HG02852 (cell line): ENCODE results near the gene IARS1.

Experiments
- ATAC-seq: cut with Tn5 transposase; IDR thresholded peaks from one replicate; pipeline ENCODE4 v1.9.1; 2021; ENCODE audit warnings: mild to moderate bottlenecking, moderate library complexity; ENCODE audit not compliant: unreplicated experiment

IARS1 gene

DNA sequence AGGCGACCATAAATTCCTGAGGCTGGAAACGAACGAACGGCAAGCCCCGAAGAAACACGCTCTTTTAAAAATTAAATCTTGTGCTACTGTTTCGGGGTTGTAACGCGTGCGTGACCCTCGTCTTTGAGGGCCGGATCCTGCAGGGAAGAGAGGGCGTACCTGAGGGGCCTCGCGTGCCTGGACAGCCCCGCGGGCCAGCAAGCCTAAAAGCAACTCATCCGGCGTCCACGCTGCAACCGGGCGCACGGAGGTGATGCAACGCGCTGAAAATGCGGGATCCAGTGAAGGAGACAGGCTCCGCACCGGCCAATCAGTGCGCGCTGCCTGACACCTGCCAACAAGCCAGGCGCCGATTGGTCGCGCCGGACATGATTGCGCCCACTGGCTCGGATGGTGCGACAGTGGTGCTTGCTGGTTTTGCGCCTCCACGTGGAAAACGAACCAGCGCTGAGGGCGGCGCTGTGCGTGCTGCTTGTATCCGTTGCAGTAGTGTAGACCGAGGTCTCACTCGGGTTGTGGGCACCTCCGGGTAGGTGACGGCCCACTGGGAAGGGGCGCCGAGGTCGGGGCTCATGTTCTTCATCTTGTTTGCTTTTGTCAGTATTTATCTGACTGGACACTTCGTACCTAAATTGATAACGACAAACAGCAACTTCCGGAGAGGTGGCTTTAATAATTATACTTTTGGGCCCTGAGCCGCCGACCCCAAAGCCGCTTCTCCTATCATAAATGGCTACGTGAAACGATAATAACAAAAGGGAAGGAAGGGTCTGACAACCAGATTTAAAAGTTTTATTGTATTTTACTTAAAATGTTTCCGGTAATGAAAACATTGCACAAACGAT is at the start of gene IARS1:
TSS of gene IARS1 (minus strand) at position 246 of the 845 bp plus-strand sequence. CDS start 4,278 bp downstream, outside the sequence.
- peak; percentile 94 for ATAC-seq

DNA sequence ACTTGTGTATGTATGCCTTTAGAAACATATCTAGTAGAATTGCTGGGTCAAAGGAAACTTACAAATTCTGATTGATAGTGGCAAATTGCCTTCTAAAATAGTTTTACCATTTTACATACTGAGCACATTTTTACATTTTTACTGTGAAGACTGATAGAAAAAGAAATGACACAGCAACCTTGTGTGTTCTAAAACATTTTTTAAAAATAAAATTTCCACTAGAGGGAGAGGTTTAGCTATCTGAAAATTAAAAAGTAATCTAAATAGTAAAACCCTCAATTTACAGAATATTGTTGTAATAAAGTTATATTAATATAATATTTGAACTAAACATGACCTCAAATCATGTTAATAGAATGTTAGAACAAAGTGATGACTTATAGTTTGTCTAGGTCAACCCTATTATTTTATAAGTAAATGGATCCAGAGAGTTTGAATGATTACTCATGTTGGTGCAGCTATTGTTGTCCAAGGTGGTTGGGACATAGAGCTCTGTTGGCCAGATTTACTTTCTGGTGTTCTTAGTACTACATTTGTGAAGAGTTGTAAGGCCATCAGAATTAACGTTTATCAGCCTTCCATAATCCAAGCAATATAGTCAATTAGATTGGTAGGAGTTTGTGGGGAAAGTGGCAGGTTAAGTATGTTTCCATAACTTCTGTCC is 49.5 kb upstream of the IARS1 start:
- no peak for ATAC-seq

DNA sequence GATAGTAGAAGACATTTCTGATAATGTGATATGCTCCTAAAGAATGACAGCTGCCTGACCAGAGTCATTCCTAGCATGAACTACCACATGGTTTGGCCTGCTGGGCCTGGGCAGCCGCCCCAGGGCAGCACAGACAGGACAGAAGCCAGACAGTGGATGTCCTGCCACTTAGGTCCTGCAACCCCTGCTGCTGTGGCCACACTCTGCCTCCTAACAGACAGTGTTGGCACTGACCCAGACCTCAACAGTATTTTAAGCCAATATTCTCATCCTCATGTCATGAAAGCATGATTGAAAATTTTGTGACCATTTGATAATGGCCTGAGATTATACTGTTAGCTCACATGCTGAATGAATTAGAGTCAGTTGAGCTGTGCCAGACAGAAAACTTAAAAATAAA is 48.1 kb upstream of the IARS1 start:
- ATAC-seq: no peak

DNA sequence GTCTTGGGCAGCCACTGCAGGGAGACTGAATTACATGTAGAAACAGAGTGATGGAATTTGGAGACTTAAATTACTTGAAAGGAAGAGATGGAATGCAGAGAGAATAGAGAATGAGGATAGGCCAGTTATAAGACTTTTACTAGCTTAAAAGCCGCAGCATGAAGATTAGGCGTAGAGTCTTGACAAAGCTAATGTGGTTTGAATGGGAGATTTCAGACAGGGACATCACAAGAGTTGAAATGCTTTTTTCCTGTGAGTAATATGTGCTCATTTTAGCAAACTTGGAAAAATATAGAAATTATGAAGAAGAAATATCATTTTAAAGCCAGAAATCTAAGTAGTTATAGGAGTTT is 39.8 kb upstream of the IARS1 start:
- ATAC-seq: no peak

DNA sequence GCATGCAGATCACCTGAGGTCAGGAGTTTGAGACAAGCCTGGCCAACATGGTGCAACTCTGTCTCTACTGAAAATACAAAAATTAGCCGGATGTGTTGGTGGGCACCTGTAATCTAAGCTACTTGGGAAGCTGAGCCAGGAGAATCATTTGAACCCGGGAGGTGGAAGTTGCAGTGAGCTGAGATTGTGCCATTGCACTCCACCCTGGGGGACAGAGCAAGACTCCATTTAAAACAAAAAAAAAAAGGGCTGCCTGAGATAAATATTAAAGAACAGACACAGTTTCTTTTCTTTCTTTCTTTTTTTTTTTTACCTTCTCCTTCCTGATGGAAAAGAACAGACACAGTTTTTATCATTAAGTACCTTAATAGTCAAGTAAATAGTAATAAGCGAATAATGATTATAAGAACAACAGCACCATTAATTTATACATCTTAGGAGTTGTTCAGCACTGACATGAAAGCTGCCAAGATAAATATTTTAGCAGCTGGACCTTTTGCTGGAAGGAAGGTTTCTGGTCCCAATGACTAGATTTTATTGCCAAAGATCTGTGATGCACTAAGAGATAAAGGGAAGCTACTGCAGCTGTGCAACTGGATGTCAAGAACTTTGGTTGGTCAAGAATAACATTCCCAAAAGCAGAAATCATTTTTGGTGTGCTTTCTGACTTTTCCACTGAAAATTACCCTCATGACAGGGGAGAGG is 39.2 kb upstream of the IARS1 start:
- ATAC-seq: no peak

DNA sequence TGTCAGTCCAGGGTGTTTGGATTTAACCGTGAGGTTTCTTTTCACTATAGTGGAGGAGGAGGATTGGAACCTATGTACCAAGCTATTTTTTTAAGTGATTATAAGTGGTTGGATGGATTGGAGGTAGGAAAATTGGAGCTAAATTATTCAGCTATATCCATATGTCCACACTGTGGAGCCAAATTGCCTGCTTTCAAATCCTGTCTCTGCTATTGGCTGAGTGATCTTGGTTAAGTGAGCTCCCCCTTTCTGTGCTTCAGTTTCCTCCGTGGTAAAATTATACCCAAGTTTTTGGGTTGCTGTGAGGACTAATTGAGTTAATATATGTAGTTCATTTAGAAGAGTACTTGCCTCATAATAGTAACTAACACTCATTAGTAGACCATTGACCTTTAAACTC is 34.7 kb upstream of the IARS1 start:
- ATAC-seq: no peak

DNA sequence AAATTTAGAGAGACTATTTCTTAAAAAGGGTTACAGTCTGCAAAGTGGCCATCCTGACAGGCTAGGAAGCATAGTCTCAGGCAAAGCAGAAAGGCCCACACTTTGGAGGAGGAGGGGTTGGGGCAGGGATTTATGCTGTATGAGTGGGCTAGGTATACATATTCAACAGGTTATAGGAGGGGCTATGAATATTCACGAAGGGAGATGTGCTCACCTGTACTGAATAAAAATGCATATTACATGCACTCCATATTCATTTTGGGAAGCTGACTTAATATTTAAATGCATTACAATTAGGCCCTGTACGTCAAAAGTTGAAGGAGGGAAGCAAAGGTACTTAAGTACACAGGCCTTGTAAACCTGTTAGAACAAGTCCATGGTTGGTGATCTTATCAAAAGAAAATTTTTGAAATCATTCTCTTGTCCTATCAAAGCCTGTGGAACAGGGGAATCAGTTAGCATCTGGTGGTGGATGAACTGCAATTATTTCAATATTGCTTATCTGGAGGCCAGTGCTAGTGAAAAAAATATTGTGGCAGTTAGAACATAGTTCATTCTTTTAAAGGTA is 33.9 kb upstream of the IARS1 start:
- ATAC-seq: no peak

DNA sequence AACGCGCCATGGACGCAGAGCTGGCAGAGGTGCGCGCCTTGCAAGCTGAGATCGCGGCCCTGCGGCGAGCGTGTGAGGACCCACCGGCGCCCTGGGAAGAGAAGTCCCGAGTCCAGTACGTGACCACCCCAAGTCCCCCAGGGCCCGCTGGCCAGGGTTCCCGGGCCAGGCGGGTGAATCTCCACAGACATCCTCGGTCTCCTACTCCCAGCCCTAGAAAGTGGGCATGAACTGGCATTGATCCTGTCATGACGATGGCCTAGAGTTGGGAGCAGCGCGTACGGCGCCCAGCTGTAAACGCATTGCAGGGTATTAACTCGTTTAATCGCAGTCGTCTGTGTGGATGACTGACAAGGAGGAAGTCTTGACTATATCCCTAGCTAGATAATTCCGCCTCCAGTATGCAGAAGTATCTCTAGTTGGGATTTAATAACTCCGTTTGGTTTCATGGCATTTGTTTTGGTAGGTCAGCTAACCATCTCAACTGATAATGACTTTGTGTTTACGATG is 32.5 kb upstream of the IARS1 start:
- no peak for ATAC-seq

DNA sequence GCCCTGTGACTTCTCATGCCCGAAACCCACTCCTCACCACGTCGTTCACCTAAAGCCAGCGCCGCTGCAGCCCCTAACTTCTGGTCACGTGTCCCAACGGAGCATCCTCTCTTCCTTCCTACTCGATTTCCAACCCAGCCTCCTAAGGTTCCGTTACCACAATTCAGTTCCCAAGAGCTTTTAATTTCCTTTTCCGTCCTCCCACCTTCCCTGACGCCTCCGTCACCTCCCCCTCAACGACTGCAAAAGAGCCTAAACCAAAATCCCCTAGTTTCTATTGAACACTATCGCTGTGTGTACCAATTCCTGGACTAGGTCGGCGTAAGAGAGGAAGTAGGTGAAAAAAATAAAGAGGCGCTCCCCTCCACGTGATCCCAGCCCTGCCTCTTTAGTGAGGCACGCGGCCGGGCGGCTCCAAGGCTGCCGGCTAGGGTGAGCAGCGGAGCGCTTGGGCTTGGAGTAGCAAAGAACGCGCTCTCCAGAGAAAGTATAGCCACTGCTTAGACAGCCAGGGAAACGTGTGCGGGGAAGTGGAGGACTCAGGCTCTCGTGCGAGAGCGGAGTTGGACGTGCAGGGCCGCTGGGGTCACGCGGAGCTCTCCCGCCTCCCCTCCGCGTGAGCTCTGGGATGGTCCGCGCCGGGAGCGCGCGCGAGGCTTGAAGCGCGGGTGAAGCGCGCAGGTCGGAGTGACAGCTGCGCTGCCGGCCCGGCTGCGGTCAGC is 31.9 kb upstream of the IARS1 start, which contains the start of the genes CENPP and NOL8:
TSS of gene CENPP (plus strand) at position 685 of the 722 bp plus-strand sequence.
TSS of gene NOL8 (minus strand) at position 82 of the 722 bp plus-strand sequence. CDS start 1,189 bp downstream, outside the sequence.
- peak; percentile 94 for ATAC-seq

DNA sequence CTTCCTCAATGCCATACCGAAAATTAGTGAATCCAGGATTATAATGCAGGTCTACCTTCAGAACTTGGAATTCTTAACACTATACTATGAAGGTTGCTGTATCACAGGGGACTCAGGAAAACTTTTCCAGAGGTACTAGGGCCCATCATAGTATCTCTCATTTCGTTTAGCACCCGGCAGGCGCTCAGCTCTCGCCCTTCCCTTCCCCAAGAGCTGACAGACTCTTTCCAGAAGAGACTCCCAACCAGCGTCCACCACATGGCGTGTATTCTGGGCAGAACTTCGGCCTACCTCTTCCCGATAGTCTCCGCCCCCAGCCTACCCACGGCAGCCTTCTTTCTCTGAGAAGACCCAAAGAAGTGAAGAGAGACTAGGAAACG is 31.4 kb upstream of the IARS1 start:
- peak; percentile 13 for ATAC-seq

DNA sequence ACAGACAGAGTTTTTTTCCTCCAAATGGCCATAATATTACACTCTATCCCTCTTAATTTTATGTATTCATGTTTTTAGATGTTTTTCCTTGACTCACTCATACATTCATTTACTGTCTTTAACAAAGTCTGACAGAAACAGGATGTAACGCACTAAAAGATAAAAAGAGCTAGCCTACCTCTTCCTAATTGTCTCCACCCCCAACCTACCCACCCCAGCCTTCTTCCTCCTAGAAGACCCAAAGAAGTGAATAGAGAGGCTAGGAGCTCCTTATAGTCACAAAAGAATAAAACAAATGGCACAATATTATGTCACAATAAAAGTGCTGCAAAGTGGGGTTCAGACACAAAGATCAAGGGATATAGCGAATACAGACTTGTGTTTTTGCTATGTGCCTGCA is 30.9 kb upstream of the IARS1 start:
- ATAC-seq: no peak

DNA sequence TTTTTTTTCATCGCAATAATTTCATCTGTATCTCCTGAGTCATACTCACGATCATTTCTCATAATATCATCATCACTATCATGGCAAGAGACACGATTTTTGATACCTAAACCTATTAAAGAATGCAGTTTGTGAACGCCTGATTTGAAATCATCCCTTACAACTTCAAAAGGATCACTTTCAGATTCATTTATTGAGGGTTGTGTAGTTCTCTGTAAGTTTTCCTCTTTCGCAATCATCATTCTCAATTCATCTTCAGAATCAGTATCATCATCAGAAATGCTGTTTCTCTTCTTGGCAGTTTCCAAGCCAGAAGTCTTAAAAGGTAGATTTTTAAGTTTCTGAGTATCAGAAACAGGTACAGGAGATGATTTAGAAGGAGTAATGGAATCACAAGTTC is 22.0 kb upstream of the IARS1 start:
- ATAC-seq: no peak

DNA sequence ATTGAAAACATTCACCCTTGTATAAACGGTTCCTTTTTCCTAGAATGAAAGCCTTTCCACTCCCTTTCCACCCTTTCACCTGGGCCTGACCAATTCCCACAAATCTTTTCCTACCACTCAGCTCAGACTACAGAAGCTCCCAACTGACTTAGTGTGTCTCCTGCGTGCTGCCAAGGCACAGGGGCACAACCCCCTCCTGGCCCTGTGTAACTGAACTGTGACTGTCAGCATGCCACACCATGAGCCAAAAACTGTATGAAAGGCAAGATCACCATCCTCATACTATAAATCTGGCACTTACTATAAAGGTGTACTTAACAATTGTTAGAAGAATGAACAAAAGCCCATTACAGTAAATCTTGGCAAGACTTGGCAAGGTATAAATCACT is 20.1 kb upstream of the IARS1 start:
- no peak for ATAC-seq

DNA sequence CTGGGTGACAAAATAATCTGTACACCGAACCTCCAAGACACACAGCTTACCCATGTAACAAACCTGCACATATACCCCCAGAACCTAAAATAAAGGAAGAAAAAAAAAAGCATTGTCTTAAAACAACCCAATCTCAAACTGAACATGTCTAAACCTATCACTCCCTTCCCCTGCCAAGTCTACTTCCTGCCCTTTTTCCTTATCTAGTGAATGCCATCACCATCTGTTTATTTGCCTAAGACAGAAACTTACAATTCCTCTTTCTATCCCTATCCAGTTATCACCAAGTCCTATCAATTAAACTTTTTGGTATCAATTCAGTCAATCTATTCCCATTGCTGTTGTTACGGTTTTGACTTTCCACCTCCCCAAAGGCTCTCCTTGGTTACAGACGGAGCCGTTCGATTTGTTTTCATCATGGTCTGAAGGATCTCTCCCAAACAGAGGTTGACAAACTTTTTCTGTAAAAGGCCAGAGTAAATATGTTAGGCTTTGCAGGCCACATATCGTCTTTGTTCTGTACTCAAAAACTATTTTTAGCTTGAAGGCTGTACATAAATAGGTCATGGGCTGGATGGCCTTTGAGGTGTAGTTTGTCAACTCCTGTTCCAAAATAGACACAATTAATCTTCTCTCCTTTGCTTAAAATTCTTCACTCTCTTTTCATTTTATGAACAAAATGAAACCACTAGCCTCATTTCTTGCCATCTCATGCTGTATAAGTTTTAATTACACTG is 19.6 kb upstream of the IARS1 start:
- ATAC-seq: no peak

DNA sequence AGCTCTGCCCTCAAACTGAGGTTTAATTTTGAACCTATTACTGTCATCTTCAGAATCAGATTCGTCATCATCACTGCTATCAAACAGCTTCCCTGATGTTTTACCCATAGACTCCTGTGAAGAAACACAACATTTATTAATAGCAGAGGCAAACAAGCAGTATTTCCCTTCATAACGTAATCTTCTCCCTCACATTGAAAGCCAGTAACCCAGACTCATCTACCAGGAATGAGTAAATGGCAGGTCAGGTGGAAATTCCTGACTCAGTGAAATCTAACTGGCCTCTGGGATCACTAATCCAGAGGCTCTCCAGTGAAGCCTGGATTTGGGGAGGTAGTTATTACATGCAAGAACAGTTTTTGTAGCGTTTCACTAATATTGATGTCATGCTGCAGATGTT is 17.1 kb upstream of the IARS1 start:
- no peak for ATAC-seq

DNA sequence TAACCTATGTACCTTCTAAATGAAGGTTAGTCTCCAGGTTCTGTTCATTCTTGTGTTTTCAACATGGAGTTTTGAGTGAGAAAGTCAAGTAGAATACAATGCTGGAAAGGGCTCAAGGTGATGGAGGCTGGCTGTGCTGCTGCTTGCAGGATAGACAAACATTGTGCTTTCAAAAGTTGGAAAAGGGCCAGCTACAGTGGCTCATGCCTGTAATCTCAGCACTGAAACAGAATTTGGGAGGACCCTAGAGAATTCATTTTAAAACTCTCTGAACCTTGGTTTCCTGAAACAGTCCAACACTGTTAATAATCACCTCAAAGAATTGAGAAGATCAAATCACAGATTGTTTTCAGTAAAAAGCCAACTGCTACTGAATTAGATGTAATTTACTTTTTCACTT is 15.4 kb upstream of the IARS1 start:
- ATAC-seq: no peak

DNA sequence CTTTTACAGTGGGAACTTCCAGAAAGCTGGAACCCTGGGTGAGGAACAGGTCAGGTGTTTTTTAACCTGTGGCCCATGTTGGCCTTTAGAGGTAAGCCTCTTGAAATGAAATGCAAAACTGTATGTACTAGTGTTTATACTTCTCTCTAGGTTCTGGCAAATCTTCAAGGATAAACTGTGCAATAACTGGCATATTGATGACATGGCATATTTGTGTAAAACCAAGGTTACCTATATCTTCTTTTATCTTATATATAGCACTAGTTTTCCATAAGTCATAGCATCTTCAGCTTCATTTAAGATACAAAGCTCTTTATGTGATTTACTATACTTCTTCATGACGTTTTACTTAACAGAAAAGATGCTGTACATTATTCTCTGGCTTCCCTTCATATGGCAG is 7.4 kb upstream of the IARS1 start:
- no peak for ATAC-seq

DNA sequence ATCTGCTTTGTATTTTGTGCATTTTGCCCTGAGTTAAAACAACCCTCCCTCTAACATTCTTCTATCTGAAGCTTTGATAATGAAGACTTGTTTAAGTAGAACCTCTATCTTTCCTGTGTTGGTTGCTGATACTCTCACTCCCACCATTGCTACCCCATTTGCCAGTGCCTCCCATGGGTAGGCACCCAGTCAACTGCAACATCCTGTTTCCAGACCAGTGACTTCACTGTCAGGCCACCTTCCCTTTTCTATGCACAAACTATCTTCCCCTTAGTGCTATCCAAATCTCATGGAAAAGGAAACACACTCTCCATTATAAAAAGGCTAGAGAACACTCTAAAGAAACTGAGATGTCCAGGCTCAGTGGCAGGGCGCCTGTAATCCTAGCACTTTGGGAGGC is 5.6 kb upstream of the IARS1 start:
- ATAC-seq: no peak

DNA sequence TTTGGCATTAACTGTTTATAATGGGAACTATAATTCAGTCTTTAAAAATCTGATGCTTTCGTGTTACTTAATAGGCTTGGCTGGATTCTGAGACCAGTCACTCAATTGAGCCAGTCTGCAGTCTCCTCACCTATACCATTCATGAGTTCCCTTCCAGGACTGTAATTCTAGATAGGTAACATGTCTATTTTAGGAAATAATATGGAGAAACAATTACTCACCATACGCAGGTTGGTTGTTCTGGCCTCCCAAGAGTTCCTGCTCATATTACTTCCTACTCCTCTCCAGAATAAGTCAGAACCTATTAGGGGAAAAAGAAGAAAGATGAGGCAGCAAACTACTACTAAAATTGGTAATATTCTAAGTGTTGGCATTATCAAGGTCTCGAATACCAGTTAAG is 4.5 kb upstream of the IARS1 start:
- no peak for ATAC-seq

DNA sequence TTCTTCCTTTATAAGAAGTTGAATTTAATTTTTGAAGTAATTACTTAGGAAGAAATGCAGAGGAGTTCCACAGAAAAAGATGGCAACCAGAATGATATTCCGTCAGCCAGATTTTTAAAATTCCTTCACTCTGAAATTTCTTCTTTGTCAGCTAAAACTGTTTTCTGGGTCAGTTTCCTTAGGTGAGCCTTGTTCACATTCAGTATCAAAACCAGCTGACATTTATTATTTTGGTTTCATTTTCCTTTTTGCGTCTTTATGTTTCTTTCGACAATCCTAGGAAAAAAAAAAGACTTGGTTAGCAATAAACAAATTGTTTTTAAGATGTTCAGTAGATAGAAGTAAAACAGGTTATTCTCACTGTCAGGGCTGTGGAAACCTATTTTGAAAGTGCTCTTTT is 4.1 kb upstream of the IARS1 start:
- ATAC-seq: no peak
